Stomach (tissue), 4 donors: ENCODE results near the gene CORO7.

Source experiments
- EP300 ChIP-seq: sonication (generic); formaldehyde crosslinking; IDR thresholded peaks from one replicate; pipeline ENCODE4 v1.6.1; 2017; ENCODE audit warnings: antibody characterized with exemption
- POLR2A ChIP-seq, 4 donors: fragments of 450-650 bp; IDR thresholded peaks; one replicate each; pipeline ENCODE4 v1.6.1; 2016; ENCODE audit warnings: antibody characterized with exemption in 4 of 4, control low read depth in 2 of 4, mild to moderate bottlenecking in 1 of 4, moderate library complexity in 1 of 4
- POLR2AphosphoS5 ChIP-seq, 3 donors: sonication (generic); formaldehyde crosslinking; IDR thresholded peaks; one replicate each; pipeline ENCODE4 v1.6.1; 2016; ENCODE audit warnings: antibody characterized with exemption in 3 of 3
- TF ChIP-seq, protein P1 (sequence below), 7 experiments: fragments of 450-650 bp in 4 of 7; fragments of 200-600 bp in 3 of 7; sonication (generic) in 3 of 7; IDR thresholded peaks; one replicate each; pipeline ENCODE4 v1.5.1; 2016 to 2019; ENCODE audit warnings: antibody characterized with exemption in 7 of 7, control low read depth in 2 of 7, mild to moderate bottlenecking in 1 of 7

DNA sequence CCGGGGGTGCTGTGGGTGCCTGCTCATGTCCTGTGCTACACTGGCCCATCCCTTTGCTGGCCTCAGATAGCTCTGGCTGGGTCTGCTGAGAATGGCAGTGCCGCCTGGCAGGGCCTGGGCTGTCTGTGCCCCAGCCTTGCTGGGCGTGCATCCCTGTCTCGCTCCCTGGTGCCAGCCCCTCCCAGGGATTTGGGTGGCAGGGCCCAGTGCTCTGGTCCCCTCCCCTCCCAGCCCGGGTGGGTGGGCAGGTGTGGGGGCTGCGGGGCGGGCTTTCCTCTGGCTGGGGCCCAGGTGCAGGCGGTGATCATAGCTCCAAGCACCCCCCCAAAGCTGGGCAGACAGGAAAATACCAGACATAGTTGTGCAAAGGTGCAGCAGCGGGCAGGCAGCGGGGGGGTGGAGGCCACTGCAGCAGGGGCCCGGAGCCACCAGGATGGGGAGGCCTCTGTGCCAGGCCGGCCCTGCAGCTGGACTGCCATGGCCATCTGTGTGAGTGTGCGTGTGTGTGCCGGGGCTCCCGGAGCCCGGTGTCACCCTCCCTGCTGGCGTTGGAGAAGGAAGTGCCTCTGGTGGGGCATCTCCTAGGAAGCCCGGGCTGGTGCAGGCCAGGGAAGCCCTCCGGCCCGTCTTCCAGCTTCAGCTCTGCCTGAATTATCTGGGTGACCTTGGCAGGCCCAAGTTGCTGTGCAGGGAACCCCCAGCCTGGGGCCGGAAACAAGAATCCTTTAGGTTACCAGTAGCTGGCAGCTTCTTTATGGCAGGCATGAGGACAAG is 93.1 kb downstream of the CORO7 start:
- TF ChIP-seq, protein P1, sequence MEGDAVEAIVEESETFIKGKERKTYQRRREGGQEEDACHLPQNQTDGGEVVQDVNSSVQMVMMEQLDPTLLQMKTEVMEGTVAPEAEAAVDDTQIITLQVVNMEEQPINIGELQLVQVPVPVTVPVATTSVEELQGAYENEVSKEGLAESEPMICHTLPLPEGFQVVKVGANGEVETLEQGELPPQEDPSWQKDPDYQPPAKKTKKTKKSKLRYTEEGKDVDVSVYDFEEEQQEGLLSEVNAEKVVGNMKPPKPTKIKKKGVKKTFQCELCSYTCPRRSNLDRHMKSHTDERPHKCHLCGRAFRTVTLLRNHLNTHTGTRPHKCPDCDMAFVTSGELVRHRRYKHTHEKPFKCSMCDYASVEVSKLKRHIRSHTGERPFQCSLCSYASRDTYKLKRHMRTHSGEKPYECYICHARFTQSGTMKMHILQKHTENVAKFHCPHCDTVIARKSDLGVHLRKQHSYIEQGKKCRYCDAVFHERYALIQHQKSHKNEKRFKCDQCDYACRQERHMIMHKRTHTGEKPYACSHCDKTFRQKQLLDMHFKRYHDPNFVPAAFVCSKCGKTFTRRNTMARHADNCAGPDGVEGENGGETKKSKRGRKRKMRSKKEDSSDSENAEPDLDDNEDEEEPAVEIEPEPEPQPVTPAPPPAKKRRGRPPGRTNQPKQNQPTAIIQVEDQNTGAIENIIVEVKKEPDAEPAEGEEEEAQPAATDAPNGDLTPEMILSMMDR (IDR thresholded peaks at IDR 0.05): no peak
- no peak for TF ChIP-seq POLR2AphosphoS5 (IDR thresholded peaks at IDR 0.05)
- no peak for TF ChIP-seq POLR2A (IDR thresholded peaks at IDR 0.05)
- TF ChIP-seq EP300: no peak
